GM12878 (cell line): Measurements from ENCODE around the gene CLASP1. TPM values are rescaled to one million over a fixed set of nuclear protein-coding genes. Genes with fewer than 3 reads are reported as not detected.

Experiments used
- ATAC-seq: fragments of 200-7000 bp; cut with Tn5 transposase; 3 replicates; pipeline ENCODE4 v1.9.1; 2020; ENCODE audit warnings: mild to moderate bottlenecking, moderate library complexity
- BruUV-seq: library from RNA; stranded (reverse); fragments of 400-500 nt; replicated peaks from 2 replicates; lab custom pipeline; 2021; lab: Mats Ljungman, UMichigan
- CTCF ChIA-PET: fragments of 300-600 bp; sonication (Branson Sonifier 250); formaldehyde crosslinking; extraction: SDS; loops from one replicate; lab custom pipeline; 2021; ENCODE audit warnings: inconsistent platforms; lab: Yijun Ruan, JAX
- POLR2A ChIA-PET: fragments of 350-600 bp; formaldehyde crosslinking; extraction: SDS; loops from one replicate; lab custom pipeline; 2021; ENCODE audit warnings: inconsistent platforms; lab: Charles Lee
- RAD21 ChIA-PET: fragments of 300-600 bp; sonication (Branson Sonifier 250); formaldehyde crosslinking; loops from one replicate; lab custom pipeline; 2023; ENCODE audit warnings: antibody characterized with exemption; ENCODE audit not compliant: unreplicated experiment; lab: Charles Lee
- SMC1A ChIA-PET: fragments of 300-600 bp; sonication (Branson Sonifier 250); formaldehyde crosslinking; loops from one replicate; lab custom pipeline; 2023; ENCODE audit not compliant: unreplicated experiment, uncharacterized antibody; lab: Charles Lee
- DNase-seq: peaks from one replicate; pipeline ENCODE4 v3.0.0-alpha.2; 2011; ENCODE audit warnings: low read depth, low spot score
- FAIRE-seq: peaks from 3 replicates; lab custom pipeline; 2011; peaks lifted over from hg19 to GRCh38; lab: Jason Lieb, UNC
- H2AFZ ChIP-seq: 2 replicates; pipeline ENCODE4 v1.6.0; 2011; ENCODE audit warnings: low read depth, low read length, control low read depth; ENCODE audit not compliant: control insufficient read depth
- H3K27ac ChIP-seq: 2 replicates; pipeline ENCODE4 v1.5.1; 2011; ENCODE audit warnings: control low read depth; ENCODE audit not compliant: control insufficient read depth, insufficient read depth
- H3K27me3 ChIP-seq, 2 experiments: replicated peaks in 1 of 2; 2 replicates each; pipeline versions ENCODE4 v1.6.0 to v1.6.1; 2011; ENCODE audit warnings: low read length in 1 of 2; ENCODE audit not compliant: control insufficient read depth in 2 of 2, insufficient read depth in 2 of 2
- H3K36me3 ChIP-seq, 2 experiments: 2 replicates each; pipeline ENCODE4 v1.5.1; 2011; ENCODE audit warnings: low read length in 1 of 2; ENCODE audit not compliant: control insufficient read depth in 2 of 2, insufficient read depth in 2 of 2
- H3K4me1 ChIP-seq: 2 replicates; pipeline ENCODE4 v1.6.1; 2011; ENCODE audit warnings: mild to moderate bottlenecking, low read length, moderate library complexity, mixed read lengths; ENCODE audit not compliant: control insufficient read depth, insufficient read depth
- H3K4me2 ChIP-seq: 2 replicates; pipeline ENCODE4 v1.6.0; 2011; ENCODE audit warnings: control low read depth; ENCODE audit not compliant: control insufficient read depth, insufficient read depth
- H3K4me3 ChIP-seq: fragments of 200-600 bp; sonication (generic); 2 replicates; pipeline ENCODE4 v1.5.1; 2016
- H3K79me2 ChIP-seq: 2 replicates; pipeline ENCODE4 v1.6.0; 2011; ENCODE audit warnings: low read length; ENCODE audit not compliant: control insufficient read depth, insufficient read depth
- H3K9ac ChIP-seq: 2 replicates; pipeline ENCODE4 v1.8.0; 2011; ENCODE audit warnings: low read length, control low read depth, mixed read lengths; ENCODE audit not compliant: control insufficient read depth, insufficient read depth
- H3K9me3 ChIP-seq: replicated peaks from 3 replicates; pipeline ENCODE4 v1.5.1; 2011; ENCODE audit warnings: mild to moderate bottlenecking, low read length; ENCODE audit not compliant: control insufficient read depth, insufficient read depth
- H4K20me1 ChIP-seq: 2 replicates; pipeline ENCODE4 v1.6.0; 2011; ENCODE audit not compliant: control insufficient read depth, insufficient read depth
- ATF7 ChIP-seq: fragments of 450-650 bp; IDR thresholded peaks from 2 replicates; pipeline ENCODE4 v1.6.1; 2016; ENCODE audit warnings: low read depth, mild to moderate bottlenecking
- E4F1 ChIP-seq: fragments of 450-650 bp; IDR thresholded peaks from 2 replicates; pipeline ENCODE4 v1.6.1; 2018; ENCODE audit warnings: borderline replicate concordance, mild to moderate bottlenecking; ENCODE audit not compliant: partially characterized antibody
- EZH2 ChIP-seq: IDR thresholded peaks from 2 replicates; pipeline ENCODE4 v1.6.1; 2012; ENCODE audit warnings: low read depth, mild to moderate bottlenecking, control low read depth, inconsistent platforms, low read length, borderline replicate concordance; ENCODE audit not compliant: control insufficient read depth
- IKZF2 ChIP-seq, 2 experiments: fragments of 450-650 bp; IDR thresholded peaks; 2 replicates each; pipeline ENCODE4 v1.6.1; 2017; ENCODE audit warnings: mild to moderate bottlenecking in 2 of 2, moderate library complexity in 2 of 2
- MTA3 ChIP-seq: IDR thresholded peaks from 2 replicates; pipeline ENCODE4 v1.6.1; 2012; ENCODE audit warnings: low read length, inconsistent platforms, borderline replicate concordance
- NFYB ChIP-seq: IDR thresholded peaks from 2 replicates; pipeline ENCODE4 v1.6.1; 2011; ENCODE audit warnings: low read depth, mild to moderate bottlenecking, low read length, improper control_type of control experiment, moderate library complexity; ENCODE audit not compliant: insufficient read depth
- SMAD5 ChIP-seq: IDR thresholded peaks from 2 replicates; pipeline ENCODE4 v1.6.1; 2016; ENCODE audit warnings: antibody characterized with exemption, low read depth
- SMARCA5 ChIP-seq: fragments of 450-650 bp; IDR thresholded peaks from 2 replicates; pipeline ENCODE4 v1.6.1; 2017; ENCODE audit warnings: mild to moderate bottlenecking
- ZBTB33 ChIP-seq: fragments of 450-650 bp; IDR thresholded peaks from 2 replicates; pipeline ENCODE4 v1.6.1; 2017; ENCODE audit warnings: mild to moderate bottlenecking
- WGBS: methylation state at CpG from one replicate; pipeline ENCODE4 v1.1.6; 2016; ENCODE audit warnings: low lambda C conversion rate; ENCODE audit not compliant: insufficient replicate concordance, insufficient coverage; ENCODE audit errors: missing lambda C conversion rate; 5-methylcytosine and 5-hydroxymethylcytosine counted together
- in situ Hi-C: fragments of 300-500 bp; cut with MboI; formaldehyde crosslinking; loops from 9 replicates; pipeline ENCODE4 v1.14.3; 2018; ENCODE audit warnings: mixed read lengths
- intact Hi-C: fragments of 100-400 bp; cut with micrococcal nuclease; formaldehyde crosslinking; loops from one replicate; pipeline ENCODE4 v1.14.2; 2022; ENCODE audit not compliant: unreplicated experiment
- polyA plus RNA-seq, 11 experiments: library from polyadenylated mRNA; depleted of rRNA in 4 of 11; unstranded in 6 of 11; stranded (reverse) in 5 of 11; fragments of >200 nt; fragmentation: Nextera tagmentation in 4 of 11; fragmentation: Illumina TruSeq in 1 of 11; extraction: Ambion mirVana in 4 of 11; extraction: Trizol in 1 of 11; gene quantifications; 1 replicate in 1 of 11; 2 replicates in 10 of 11; pipeline versions ENCODE4 v1.2.1 to v1.2.3, GENCODE V29; 2011 to 2016; ENCODE audit warnings: inconsistent platforms in 2 of 11, missing spikeins in 2 of 11, low read depth in 1 of 11
- total RNA-seq, 4 experiments: library from RNA; depleted of rRNA in 3 of 4; stranded (reverse); fragments of >200 nt in 3 of 4; fragmentation: Illumina TruSeq in 1 of 4; extraction: Trizol in 1 of 4; gene quantifications; 2 replicates each; pipeline versions ENCODE4 v1.2.1 to v1.2.3, GENCODE V29; 2013 to 2021

CLASP1 gene
- total and polyA plus RNA-seq, 10 of the 15 experiments (the other 5 are each of a cell fraction or from before 2014, with no cell fraction given) = 1.4 to 62.4 (median 32.9) TPM

DNA sequence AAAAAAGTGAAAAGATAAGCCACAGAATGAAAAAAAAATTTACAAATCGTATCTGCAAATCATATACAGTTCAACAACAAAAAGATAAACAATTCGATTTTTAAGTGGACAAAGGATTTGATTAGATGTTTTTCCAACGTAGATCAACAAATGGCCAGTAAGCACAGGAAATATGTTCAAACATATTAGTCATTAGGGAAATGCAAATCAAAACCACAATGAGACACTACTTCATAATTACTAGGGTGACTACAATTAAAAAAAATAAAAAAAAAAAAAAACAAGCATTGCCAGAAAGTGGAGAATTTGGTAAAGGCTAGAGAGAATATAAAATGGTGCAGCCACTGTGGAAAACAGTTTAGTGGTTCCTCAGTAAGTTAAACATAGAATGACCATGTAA, 156.9 kb downstream of the CLASP1 start (continued):
- no peak for TF ChIP-seq E4F1
- no peak for TF ChIP-seq MTA3
- TF ChIP-seq ATF7 = no peak
- TF ChIP-seq SMAD5 = no peak
- TF ChIP-seq SMARCA5 = no peak
- no peak for TF ChIP-seq NFYB
- TF ChIP-seq ZBTB33 = no peak
- TF ChIP-seq EZH2 = no peak

DNA sequence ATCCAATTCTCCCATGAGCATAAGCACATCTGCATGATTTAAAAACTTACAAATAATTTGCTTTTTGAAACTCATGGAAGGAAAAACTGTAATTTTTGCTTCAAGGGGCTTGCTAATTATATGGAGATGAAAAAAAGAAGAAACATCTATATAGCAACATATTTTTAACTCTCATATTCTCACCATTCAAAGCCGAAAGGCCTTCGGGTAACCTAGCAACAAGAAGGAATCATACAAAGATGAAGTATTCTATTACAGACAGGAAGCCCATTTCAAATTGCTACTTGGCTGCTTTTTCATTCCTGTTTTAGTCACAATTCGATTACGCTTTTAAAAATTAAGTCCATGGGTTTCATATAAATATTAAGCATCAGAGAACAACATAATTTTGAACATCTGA, 157.7 kb downstream of the CLASP1 start:
- DNase-seq (no peak), FAIRE-seq (no peak), ATAC-seq (no peak)
- Histone ChIP-seq H3K27ac (no peak overlapping the region), H3K9me3 (no peaks in the 10 kb centered on the region), H3K36me3 (peaks cover 0 to 11% of the 10 kb centered on the region in 2 experiments; a peak in 2 of 4 replicates), H4K20me1 (no peaks in the 10 kb centered on the region), H3K79me2 (peaks cover 10% of the 10 kb centered on the region), H3K4me2 (no peak overlapping the region), H3K27me3 (no peaks in the 10 kb centered on the region), H3K9ac (no peak overlapping the region), H3K4me1 (peaks cover 3% of the 10 kb centered on the region; the same call in 1 of the 2 replicates), H2AFZ (no peak overlapping the region), H3K4me3 (no peak overlapping the region)
- SMC1A ChIA-PET = no interaction called here
- in situ Hi-C loops = no loop called here
- CTCF ChIA-PET = interaction anchor here (0.9 to 1.2 kb wide), 3 partner anchors 16 to 244 kb away, joined by 3 read pairs; no protein-coding TSS in a partner anchor
- RAD21 ChIA-PET = no interaction called here
- BruUV-seq = no TSS peak
- intact Hi-C loops = no loop called here
- 99% methylated on average over 4 of the region's 4 CpGs for WGBS
- TF ChIP-seq IKZF2 (IDR thresholded peaks at IDR 0.05) = no peak
- POLR2A ChIA-PET = no interaction called here
